ENCODE results near the gene FAM47E.
"Not testable (repeated sequence)": the region's sequence is repeated elsewhere in the genome, so short reads cannot be mapped to it uniquely, and the experiment has no call there.

Gene FAM47E

DNA sequence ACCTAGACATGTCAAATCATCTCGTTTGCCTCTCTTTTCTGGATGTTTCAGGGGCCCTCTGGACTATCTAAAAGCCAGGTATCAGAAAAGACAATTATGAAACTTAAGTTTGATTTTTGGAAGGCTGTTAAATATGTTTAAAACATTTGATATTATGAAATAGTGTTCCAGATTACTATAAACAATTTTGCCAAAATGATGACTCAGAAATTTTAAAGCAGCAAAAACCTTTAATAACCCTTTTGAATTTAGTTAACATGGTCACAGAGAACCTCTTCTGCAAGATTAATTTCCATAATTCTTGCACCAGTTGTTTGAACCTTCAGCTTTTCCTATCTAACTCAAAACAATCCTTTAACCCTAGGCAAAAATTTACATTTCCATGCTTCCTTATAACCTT lies 18.8 kb upstream of the FAM47E start:
- DNase-seq, result no peak

DNA sequence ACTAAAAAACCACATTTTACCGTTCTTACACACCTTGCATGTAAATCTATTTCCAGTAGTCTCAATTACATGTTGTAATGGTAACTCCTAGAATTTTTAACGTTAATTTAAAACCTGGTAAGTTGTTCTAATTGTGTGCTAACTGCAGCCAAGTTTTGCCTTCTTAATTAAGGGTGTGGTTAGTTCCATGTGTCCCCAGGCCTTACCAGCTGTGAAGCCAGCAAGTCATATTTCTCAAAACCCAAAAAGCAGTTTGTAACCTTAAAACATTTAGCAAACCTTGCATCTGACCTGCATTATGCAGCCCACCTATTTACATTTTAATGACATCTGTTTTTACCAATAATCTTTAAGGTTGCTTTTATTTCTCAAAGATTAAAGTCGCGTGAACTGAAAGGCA lies 18.4 kb upstream of the FAM47E start:
- DNase-seq, result no peak

DNA sequence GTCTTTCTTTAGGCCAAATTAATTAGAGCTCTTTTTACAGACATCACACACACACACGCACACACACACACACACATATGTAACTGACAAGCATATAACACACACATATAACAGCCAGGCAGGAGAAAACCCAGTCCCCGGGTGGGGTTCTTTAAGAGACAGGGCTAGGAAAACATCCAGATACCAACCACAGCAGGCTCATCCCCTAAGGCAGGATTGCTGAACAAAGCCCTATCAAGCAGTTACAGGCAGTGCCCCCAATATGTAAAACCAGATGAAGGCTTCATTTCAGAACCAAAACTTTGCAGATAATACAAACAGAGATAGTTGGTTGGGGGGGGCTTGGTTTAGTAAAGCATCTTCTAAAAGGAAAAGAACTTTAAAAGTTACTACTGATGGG lies 18.0 kb upstream of the FAM47E start:
- no peak for DNase-seq

DNA sequence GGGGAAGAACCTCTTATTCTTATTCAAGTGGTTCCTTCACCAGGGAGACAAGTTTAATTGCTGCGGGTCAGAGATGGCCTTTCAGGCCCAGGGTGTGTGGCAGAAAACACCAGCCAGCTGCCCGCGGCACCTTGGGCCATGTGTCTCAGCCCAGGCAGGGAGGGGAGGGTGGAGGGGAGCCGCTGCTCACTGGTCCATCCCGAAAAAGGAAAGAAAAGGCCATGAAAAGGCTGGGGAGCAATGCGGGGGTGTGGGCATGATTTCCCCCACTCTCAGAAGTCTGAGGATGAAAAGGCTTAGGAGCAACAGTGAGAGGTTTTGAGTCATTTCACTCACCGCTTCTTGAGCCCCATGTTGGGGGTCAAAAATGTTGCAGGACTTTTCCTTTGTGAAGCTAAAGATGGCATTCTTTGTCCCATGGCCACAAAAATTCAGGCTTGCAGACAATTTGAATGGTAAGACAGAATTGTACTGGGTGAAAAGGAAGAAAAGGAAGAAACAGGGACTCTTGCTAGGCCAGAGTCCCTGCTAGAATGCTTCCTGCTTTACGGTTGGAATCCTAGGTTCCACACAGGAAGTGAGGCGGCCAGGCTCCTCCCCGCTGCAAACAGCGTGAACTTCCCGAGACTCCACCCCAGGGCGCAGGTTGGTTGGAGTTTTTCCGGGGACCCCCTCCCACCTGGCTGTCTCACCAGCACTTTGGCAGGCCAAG lies 17.4 kb upstream of the FAM47E start:
- no peak for DNase-seq

DNA sequence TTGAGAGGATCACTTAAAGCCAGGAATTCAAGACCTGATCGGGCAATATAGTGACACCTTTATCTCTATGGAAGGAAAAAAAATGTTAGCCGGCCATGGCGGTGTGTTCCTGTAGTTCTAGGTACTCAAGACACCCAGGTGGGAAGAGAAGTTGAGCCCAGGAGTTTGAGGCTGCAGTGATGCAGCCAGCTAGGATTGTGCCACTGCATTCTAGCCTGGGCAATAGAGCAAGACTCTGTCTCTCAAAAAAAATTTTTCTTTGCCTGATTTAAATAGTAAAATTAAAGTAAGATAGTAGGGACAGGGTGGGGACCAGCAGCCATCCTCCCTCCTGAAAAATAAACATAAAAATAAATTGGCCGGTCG lies 16.9 kb upstream of the FAM47E start:
- DNase-seq, result no peak

DNA sequence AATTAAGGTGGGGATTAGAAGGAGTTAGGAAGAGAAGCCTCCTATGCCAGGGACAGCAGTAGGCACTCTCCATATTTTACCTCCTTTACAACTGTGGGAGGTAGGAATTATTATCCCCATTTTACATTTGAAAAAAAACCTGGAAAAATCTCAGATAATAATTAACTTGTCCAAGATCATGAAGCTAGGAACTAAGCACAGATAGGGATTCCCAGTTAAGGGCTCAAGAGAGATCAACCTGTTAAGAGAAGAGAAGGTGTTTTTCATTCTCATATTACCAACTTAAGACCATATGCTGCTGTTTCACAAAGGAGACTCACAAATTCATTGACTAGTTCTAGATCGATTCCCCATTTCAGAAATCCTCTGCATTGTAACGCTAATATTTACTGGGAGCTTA lies 16.1 kb upstream of the FAM47E start:
- DNase-seq, result no peak

DNA sequence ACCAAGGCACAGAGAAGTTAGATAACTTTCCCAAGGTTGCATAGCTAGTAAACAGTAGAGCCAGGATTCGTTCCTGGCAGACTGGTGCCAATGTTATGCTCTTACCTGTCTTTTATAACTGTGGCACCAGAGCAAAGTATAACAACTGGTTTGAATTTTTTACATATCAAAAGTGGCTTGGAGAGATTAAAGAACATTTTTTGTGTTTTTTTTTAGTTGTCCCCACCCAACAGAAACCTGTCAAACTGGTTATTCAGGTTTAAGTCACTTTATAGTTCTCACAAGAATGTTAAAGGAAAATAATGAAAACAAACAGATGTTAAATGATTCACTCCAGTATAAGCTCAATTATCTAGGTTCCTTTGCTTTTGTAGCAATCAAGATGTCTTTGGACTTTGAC lies 15.6 kb upstream of the FAM47E start:
- no peak for DNase-seq

DNA sequence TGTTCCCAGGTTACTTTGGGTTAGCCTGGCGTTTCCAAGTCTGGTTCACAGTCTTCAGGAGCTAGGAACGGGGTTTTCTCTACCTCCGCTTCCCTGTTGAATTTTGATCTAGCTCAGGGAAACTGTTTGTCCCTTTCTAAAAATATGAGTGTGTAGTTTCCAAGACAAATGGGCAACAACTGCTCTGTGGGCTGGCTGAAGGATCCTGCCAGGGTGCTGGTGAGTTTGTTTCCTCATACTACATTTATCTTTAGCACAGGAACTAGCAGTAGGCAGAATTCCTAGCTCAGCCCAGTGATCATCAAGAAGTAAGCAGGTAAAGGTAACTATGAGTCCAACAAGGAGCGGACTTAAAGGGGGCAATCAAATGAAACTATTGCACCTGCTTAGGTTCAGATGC lies 13.3 kb upstream of the FAM47E start:
- DNase-seq, result no peak

DNA sequence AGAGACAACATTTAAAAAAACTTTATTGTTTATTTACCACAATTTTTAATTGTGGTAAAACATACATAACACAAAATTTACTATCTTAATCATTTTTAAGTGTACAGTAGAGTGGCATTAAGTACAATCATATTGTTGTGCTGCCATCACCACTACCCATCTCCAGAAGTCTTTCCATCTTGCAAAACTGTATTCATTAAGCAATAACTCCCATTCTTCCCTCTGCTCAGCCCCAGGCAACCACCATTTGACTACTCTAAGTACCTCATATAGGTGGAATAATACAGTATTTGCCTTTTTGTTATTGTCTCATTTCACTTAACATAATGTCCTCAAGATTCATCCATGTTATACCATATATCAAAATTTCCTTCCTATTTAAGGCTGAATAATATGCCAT lies 12.8 kb upstream of the FAM47E start:
- DNase-seq, result no peak

DNA sequence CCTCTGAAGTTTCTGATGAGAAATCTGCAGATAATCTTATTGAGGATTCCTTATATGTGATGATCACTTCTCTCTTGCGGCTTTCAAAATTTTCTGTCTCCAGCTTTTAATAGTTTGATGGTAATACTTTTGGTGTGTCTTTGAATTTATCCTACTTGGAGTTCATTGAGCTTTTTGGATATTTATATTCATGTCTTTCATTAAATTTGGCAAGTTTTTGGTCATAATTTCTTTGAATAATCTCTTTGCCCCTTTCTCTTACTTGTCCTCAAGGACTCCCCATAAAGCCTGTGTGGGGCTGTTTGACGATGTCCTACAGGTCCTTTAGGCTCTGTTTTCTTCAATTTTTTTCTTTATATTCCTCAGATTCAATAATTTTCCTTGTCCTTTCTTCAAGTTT lies 11.3 kb upstream of the FAM47E start:
- no peak for DNase-seq

DNA sequence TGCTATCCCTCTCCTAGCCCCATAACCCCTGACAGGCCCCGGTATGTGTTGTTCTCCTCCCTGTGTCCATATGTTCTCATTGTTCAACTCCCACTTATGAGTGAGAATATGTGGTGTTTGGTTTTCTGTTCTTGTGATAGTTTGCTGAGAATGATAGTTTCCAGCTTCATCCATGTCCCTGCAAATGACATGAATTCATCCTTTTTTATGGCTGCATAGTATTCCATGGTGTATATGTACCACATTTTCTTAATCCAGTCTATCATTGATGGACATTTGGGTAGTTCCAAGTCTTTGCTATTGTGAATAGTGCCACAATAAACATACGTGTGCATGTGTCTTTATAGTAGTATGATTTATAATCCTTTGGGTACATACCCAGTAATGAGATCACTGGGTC lies 7.6 kb upstream of the FAM47E start:
- not testable (repeated sequence) for DNase-seq

DNA sequence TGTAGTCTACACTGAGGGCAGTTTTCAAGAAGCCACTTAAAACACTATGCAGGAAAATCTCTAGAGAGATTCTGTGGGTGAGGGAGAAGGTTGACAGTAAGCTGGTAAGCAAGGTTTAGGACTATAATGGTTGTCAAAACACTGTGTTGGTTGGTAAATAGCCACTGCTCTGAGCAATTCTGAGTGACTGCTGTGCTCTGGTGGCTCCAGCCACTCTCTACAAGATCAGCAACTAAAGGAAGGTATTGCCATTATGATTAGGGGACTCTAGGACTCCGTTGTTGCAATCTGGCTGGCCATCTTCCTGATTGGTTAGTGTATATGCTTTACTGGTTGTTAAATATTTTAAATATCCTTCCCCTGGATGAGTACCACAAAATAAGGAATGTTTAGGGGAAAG lies 5.5 kb upstream of the FAM47E start:
- no peak for DNase-seq

DNA sequence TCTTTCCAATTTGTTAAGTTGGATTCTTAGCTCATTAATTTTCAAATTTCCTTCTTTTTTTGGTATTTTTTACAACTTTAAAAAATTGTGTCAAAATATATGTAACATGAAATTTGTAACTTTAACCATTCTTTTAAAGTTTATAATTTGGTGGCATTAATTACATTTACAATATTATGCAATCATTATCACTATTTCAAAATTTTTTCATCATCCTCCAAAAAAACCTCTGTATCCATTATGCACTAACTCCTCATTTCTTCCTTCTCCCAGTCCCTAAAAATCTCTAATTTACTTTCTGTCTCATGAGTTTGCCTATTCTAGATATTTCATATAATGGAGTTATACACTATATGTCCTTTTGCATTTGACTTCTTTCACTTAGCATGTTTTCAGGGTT lies 4.7 kb upstream of the FAM47E start:
- no peak for DNase-seq

DNA sequence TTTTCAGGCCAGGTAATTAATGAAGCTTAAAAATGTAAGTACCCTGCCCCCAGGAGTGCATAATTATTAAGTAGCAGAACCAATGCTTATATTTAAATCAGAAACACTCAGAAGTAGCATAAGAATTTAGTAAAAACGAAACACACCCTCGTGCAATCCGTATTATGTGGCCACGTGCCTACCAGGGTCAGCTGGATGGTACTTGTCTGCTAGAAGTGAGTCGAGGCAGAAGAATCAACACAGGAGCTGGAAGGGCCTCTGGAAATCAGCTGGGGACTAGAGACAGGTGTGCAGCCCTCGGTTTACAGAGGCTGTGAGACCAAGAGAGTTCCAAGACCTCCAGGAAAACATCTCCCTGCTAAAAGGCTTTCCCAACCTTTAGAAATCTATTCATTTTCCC lies 559 bp upstream of the FAM47E start:
- no peak for DNase-seq

DNA sequence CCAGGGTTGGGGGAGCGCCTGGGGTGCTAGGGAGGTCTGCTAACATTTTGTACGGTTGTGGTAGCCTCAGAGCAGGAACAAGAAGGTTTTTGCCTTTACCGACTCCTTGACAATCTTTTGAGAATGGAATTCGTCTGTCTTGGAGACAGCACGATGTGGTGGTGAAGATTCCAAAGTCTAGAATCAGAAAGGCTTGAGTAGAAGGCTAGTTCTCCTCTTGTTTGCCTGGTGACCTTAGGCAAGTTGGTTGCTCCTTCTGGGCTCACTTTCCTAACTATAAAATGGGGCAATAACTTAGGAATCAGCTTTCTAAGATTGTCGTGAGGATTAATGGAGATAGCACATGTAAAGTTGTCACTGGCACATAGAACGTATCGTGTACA lies 741 bp downstream of the FAM47E start:
- no peak for DNase-seq

DNA sequence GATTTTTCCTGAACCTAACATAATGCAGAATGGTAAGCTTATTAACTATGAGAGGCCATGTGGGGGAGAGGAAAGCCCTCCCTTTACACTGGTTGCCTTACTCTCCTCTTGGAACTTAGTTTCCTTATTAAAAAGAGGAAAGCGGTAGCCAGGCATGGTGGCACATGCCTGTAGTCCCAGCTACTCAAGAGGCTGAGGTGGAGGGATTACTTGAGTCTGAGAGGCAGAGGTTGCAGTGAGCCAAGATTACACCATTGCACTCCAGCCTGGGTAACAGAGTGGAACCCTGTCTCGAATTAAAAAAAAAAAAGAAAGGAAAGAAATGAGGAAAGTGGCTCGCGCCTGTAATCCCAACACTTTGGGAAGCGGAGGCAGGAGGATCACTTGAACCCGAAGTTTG lies 2.0 kb downstream of the FAM47E start:
- DNase-seq, result no peak

DNA sequence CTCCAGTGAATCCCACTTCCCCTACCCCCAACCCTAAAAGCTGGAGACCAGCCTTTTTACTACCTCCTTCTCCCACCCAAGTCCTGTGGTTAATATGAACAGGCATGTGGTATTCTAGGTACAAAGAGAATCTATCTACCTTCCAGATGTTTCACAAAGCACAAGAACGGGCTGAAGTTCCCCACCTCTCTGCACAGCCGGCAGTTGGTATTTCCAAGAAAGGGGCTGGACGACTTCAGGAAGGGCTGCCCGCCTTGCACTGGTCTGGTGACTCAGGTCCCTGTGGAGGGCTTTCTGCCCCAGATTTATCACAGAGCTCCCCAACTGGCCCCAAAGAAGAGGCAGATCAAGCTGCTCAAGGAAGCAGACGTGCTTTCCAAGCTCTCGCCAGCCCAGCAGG lies 4.5 kb downstream of the FAM47E start:
- DNase-seq, result no peak

DNA sequence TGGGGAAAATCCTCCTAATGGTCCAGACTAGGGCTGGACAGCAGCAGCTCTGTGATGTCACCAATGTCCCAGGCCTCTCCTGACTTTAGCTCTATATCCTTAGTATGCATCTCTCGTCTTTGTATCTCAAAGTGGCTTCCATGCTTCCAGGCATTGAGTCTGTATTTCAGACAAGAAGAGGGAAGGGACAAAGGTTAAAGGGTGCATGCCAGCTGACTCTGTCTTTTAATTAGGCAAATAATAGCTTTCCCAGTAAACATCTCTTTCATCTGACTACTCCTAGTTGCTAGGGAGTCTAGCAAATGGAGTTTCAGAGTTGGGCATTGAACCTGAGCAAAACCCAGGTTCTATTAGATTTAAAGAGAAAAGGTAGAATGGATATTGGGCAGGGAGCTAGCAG lies 5.4 kb downstream of the FAM47E start:
- no peak for DNase-seq

DNA sequence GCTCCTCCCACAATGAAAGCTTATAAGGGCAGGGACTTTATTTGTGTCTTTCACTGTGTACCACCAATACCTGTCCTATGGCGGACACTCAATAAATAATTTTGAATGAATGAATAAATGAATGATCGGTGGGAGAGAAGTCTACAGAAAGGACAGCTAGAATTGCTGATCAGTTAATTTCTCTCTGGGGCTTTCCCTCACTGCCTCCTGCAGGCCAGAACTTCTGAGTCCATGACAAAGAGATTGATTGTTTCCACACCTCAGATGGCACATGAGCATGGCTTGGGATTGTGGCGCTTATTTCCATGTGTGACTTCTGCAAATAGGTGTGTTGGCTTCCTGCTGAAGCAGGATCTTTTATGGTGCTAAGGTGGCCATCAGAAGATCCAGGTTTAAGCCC lies 6.3 kb downstream of the FAM47E start:
- no peak for DNase-seq

DNA sequence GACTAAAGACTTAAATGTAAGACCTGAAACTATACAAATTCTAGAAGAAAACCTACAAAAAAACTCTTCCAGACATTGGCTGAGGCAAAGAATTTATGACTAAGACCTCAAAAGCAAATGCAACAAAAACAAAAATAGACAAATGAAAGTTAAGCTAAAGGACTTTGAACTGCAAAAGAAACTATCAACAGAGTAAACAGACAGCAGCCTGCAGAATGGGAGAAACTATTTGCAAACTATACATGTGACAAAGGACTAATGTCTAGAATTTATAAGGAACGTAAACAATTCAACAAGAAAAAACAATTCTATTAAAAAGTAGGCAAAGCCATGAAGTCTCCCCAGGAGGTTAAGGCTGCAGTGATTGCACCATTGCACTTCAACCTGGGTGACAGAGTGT lies 9.1 kb downstream of the FAM47E start:
- no peak for DNase-seq

DNA sequence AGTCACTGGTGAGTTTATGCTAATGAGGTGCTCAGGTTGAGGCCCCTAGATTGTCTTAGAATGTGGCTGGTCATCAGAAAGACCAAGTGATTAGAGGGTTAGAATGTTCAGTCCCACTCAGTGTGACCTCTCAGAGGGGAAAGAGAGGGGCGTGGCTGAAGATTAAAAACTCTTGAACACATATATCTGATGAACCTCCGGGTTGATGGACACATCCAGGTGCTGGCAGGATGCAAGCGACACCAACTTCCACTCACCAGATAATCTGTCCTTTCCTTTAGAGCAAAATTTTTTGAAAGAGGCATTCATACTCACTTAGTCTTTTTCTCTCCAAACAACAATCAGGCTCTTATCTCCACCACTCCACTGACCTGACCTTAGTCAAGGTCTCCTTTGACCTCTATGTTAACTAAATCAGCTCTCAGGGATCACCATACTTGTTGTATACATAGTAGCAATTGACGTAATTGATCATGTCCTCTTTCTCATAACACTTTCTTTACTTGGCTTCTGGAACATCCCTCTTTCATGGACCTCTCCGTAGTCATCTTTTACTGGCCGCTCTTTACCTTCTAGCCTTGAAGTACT lies 14.2 kb downstream of the FAM47E start:
- no peak for DNase-seq

DNA sequence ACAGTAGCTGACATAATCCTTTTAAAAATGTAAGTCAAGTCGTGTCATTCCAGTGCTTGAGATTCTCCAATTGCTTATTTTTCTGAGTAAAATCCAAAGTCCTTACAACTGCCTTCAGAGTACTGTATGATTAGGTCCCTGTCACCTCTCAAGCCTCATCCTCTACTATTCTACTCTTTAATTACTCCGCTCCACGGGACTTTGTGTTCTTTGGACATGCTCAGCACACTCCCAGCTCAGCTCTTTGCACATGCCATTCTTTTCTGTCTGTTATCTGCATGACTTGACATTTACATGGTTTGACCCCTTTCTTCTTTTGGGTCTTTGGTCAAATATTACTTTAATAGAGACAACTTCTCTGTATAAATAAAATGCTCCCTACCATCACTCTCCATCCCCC lies 15.1 kb downstream of the FAM47E start:
- DNase-seq, result no peak

DNA sequence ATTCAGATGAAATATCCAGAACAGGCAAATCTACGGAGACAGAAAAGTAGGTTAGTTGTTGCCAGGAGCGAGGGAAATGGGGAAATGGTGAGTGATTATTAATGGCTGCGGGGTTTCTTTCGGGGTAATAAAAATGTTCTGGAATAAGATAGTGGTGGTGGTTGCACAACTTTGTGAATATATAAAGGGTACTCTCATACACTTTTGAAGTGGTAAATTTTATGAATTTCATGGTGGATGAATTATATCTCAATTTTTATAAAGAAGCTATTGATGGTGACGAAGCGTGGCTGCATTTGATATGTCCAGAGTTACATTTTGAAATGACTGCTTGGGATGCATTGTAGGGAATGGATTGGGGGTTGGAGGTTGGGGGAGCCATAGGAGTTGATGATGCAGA lies 16.3 kb downstream of the FAM47E start:
- no peak for DNase-seq

DNA sequence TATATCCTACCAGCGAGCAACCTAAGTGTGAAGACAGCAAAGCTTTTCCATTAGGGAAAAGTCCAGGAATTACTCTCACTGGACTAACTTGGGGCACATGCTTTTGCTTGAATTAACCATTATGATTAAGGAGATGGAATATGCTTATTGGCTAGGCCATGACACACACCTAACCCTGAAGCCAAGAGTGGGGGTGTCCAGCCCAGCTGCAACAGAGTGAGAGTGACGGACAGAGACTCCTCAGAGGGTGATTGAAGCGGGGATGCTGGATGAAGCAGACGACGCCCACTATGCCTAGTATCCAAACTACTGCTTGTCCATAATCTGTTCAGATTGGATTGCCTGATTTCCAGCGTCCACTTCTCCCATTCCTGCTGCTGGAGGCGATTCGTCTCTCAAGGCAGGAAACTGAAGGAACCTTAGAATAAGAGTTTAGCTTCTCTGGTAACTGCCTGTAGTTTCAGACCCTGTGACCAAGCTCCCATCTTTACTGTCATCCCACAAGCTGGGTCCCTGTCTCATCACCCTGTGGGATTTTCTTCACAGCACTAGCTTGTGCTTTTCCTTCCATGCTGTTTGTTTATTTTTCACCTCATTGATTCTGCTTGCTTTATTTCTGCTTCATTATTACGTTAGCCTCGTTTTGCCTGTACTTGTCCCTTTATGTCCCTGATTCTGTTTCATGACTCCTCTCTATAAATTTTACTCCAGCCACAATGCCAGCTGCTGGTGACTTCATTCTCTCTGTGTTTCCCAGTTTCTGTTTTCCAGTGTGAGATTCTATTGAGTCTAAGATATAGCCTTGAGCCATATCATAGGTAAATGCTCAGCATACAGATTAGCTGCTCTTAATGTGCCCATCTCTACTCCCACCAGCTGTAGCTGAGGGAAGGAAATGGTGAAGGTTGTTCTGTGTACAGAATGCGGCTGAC lies 19.0 kb downstream of the FAM47E start:
- DNase-seq, result peak; percentile 23
